ENCODE data around the gene DLG5.

The DLG5 gene

DNA sequence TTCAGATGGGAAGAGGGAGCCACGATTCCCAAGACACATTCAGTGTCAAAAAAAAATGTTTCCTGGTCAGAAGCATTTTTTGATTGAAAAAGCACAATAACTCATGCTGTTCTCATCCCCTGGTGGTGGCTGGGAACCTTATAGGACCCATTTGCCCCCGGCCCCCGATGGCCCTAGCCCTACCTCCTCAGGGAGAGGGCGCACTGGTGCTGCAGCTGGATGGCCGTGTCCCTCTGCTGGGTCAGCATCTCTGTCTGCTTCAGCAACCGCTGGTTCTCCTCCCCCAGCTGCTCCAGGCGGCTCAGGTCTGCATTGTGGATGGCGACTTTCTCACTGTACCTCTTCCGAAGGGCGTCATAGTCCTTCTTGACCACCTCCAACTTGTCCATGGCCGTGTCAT, 83.3 kb downstream of the DLG5 start:
- DNase-seq = no peak

GRCh38 chr10:77842652-77843212, 83.8 kb downstream of the DLG5 start:
- DNase-seq = no peak

GRCh38 chr10:77841711-77842375, 84.7 kb downstream of the DLG5 start:
- DNase-seq = no peak

DNA sequence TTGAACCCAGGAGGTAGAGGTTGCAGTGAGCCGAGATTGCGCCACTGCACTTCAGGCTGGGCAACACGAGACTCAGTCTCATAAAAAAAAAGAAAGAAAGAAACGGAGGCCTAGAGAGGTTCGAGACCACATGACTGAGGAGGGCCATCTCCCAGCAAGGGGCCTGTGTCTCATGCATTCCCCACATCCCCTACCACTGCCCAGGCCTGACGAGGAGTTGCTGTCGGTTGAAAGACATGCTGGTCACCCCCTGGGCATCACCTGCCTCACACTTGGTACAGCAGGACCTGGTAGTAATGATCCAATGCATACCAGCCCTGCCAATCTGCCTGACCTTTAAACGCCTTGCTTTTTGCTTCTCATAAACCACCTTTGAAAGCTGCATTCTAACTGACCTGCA, 85.9 kb downstream of the DLG5 start:
- DNase-seq = no peak

- no peak for DNase-seq
Measured at GRCh38 chr10:77837925-77838595, 88.5 kb downstream of the DLG5 start.

GRCh38 chr10:77837248-77837924, 89.2 kb downstream of the DLG5 start:
- DNase-seq = peak; percentile 50

GRCh38 chr10:77836299-77836820, 90.2 kb downstream of the DLG5 start:
- peak; percentile 56 for DNase-seq

DNA sequence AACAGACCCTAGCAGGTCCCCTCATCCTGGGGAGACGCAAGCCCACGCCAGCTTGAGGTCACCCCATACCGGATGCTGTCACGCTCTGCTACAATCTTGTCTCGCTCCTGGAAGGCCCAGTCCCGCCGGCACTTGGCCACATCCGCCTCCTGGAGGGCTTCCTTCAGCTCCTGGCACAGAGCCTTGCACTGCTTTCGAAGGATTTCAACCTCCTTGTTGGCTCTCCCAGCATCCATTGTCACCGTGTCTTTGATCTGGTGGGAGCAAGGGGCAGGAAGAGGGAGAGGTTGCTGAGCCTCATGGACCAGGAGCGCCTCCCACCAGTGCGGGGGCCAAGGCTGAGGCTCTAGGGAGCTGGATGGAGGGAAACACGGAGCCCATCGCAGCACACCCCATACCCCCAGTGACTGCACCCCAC, 90.9 kb downstream of the DLG5 start:
- no peak for DNase-seq

DNA sequence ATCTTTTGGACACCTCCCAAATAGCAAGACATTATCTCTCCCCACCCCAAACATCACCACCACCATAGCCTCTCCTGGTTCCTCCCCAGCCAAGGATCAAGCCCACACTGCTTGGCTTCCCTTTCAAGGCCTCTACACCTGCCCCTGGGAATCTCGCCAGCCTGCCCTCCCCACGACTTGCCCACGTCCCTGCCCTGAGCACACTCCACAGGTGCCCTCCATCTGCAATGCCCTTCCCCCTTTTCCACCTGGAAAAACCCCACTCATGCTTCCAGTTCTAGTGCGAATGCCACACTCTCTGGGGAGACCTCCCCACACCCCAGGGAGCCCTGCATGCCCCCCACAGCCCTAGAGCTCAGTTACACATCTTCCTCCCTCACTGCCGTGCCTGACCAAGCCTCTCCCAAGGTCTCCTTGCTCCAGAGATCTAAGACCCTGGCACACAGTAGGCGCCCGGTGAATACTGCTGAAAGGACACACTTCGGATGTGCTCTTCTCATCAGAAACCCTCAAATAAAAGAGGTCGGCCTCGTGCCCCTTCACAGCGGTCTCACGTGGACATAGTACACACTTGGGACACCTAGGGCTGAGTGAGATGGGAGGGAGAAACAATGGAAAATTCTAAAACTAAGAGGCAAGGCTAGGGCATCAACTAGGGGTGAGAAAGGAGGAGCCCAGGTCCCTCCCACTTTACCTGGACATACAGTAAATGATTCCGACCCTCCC, 91.4 kb downstream of the DLG5 start:
- DNase-seq = no peak

DNA sequence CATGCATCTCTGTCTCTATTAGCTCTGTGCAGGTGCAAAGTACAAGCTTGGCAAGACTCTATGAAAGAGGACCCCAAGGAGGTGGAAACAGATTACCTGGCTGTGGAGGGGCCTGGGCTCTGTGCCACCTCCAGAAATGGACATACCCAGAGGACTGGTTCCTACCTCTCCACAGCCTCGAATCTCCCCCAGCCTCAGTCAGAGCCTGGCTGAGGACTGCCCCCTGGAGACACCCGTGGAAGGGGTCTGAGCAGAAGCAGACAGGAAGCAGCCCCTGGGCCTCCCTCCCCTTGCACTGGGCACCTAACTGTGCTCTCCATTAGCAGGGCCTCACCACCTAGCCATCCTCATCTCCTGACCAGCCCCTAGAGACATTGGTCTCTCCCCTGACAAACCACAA, 92.0 kb downstream of the DLG5 start:
- DNase-seq = no peak

GRCh38 chr10:77833792-77834191, 92.8 kb downstream of the DLG5 start:
- no peak for DNase-seq

GRCh38 chr10:77833225-77833624, 93.3 kb downstream of the DLG5 start:
- DNase-seq = no peak

- no peak for DNase-seq
Measured at GRCh38 chr10:77832238-77832637, 94.3 kb downstream of the DLG5 start.

DNA sequence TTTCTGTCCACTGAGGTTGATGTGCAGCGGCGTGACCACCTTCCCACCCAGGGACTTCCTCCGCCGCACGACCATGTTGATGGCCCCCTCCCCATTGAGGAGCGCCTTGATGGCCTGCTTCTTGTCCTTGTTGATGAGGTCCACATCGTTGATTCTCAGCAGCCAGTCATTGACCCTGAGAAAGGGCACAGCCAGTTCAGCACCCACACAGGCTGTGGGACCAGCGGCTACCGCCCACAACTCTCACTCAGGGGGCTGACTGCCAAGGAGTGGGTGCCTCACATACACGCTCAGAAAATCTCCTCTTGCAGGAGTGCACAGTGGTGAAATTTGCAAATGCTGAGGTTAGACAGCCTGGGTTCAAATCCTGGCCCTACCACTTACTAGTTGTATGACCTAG, 97.2 kb downstream of the DLG5 start:
- no peak for DNase-seq

- no peak for DNase-seq
Measured at GRCh38 chr10:77828377-77828776, 98.2 kb downstream of the DLG5 start.

DNA sequence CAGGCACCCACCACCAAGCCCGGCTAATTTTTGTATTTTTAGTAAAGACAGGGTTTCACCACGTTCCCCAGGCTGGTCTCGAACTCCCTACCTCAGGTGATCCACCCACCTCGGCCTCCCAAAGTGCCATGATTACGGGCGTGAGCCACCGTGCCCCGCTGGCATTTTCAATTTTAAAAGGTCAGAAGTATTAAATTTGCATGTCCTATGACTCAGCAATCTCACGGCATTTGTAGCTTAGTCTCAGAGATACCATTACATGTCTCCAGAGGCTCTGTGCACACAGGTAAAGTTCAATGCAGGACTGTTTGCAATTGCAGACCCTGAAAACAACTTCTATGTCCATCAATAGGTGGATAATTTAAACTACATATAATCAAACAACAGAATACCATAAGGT, 99.2 kb downstream of the DLG5 start:
- no peak for DNase-seq

DNA sequence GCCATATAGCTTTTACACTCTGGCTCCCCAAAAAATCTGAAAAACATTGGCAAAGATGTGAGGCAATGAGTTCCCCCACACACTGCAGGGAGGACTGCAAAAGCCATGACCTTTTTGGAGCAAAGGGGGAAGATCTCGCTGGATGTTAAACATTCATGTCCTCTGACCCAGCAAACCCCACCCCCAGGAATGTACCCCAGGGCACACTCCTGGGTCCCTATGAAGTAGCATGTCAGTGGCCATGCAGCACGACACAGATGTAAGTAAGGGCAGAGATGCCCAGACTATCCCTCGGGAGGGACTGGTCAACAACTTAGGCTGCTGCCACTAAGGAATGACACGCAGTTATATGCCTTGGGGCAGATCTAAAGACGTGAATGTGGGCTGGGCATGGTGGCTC, 100.6 kb downstream of the DLG5 start:
- DNase-seq = no peak

- no peak for DNase-seq
Measured at GRCh38 chr10:77824908-77825307, 101.6 kb downstream of the DLG5 start.

DNA sequence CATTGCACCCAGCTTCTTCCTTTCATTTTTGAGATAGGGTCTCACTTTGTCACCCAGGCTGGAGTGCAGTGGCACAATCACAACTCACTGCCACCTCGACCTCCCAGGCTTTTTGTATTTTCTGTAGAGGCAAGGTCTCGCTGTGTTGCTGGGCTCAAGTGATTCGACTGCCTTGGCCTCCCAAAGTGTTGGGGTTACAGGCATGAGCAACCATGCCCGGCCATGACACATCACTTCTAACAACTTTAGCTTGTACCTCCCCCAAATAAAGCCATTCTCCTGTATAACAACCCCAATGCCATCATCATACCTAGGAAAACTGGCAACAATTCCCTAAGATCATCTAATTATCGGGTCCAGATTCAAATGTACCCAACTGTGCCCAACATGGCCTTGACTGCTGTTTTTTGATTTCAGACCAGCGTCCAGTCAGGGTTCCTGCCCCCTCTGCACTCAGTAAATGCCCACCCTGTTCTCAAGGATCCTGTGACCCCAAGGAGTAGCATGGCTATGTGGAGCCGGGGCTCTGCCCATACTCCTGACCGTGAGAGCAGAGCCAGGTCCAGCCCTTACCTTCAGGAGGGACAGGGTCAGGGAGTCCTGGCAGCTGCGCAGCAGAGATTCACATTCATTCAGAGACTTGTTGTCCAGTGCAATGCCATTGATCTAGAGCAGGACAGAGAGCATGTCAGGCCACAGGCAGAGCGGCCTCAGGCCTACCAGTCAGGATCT, 102.6 kb downstream of the DLG5 start:
- DNase-seq = no peak

DNA sequence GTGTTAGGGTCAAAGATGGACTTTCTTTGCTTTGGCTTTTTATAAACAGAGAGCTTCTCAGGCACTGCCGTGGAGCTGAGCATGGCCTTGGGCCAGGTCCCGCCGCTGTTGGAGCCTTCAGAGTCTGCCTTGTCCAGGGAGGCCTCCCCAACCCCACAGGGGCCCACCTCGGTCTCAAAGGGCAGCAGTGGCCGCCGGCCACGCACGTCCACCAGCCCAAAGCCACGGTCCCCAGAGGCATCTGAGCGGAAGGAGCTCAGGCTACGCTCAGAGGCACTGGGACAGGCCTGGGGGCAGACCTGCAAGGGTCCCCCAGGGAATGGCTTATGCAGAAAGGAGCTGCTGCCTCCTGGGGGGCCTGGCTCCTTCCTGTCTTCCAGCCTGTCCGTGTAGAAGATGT, 105.0 kb downstream of the DLG5 start:
- no peak for DNase-seq

DNA sequence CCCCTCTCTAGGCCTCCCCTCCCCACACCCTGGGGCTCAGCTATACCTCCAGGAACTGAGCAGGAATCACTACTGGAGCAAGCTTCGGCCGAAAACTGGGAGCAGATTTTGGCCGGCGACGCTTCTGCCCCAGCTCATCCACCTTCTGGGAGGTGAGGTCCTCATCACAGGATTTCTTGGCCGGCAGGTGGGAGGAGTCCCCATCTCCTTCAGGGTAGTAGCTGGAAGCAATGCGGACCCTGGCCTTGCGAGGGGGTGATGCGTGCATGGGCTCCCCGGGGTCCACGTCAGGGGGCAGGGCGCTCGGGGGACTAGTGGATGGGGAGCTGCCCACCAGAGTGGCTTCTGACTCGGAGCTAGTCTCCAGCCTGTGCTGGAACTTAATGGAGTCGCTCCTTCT, 105.5 kb downstream of the DLG5 start:
- DNase-seq = no peak

GRCh38 chr10:77820349-77820748, 106.2 kb downstream of the DLG5 start:
- DNase-seq = no peak
